Vagina (tissue), 2 donors: ENCODE results near the gene STK39. TPM values are rescaled to one million over a fixed set of nuclear protein-coding genes. Genes with fewer than 3 reads are reported as not detected.

Experiments used
- DNase-seq, 2 donors: peaks; one replicate each; pipeline ENCODE4 v3.0.0-alpha.2; 2017; ENCODE audit errors: extremely low spot score in 2 of 2
- H3K27ac ChIP-seq: fragments of 200-600 bp; sonication (generic); one replicate; pipeline ENCODE4 v1.5.1; 2019
- H3K27me3 ChIP-seq: fragments of 200-600 bp; sonication (generic); one replicate; pipeline ENCODE4 v1.5.1; 2019
- H3K36me3 ChIP-seq, 2 donors: fragments of 200-600 bp; sonication (generic); one replicate each; pipeline ENCODE4 v1.5.1; 2017 to 2019
- H3K4me1 ChIP-seq: fragments of 200-600 bp; sonication (generic); one replicate; pipeline ENCODE4 v1.5.1; 2019
- H3K4me3 ChIP-seq, 2 donors: fragments of 200-600 bp; sonication (generic); 1 replicate in 1 of 2; 2 replicates in 1 of 2; pipeline ENCODE4 v1.5.1; 2016 to 2019
- H3K9me3 ChIP-seq: fragments of 200-600 bp; sonication (generic); one replicate; pipeline ENCODE4 v1.5.1; 2019
- POLR2A ChIP-seq, 2 donors: fragments of 450-650 bp; IDR thresholded peaks; one replicate each; pipeline ENCODE4 v1.6.1; 2017; ENCODE audit warnings: antibody characterized with exemption in 2 of 2, mild to moderate bottlenecking in 2 of 2, moderate library complexity in 2 of 2
- POLR2AphosphoS5 ChIP-seq, 2 donors: sonication (generic); formaldehyde crosslinking; IDR thresholded peaks; one replicate each; pipeline ENCODE4 v1.9.0; 2017; ENCODE audit warnings: antibody characterized with exemption in 2 of 2, mild to moderate bottlenecking in 2 of 2, low read depth in 1 of 2; ENCODE audit not compliant: insufficient read depth in 1 of 2
- intact Hi-C: fragments of 100-400 bp; cut with DNase I; formaldehyde crosslinking; loops from one replicate; pipeline ENCODE4 v1.15.1; 2023
- total RNA-seq: library from RNA; depleted of rRNA; stranded (reverse); fragments of >200 nt; gene quantifications from one replicate; pipeline ENCODE4 v1.2.3, GENCODE V29; 2016
- TF ChIP-seq, protein P1 (sequence below), 3 experiments: fragments of 450-650 bp in 2 of 3; fragments of 200-600 bp in 1 of 3; sonication (generic) in 1 of 3; IDR thresholded peaks; one replicate each; pipeline ENCODE4 v1.5.1; 2017 to 2019; ENCODE audit warnings: antibody characterized with exemption in 3 of 3, mild to moderate bottlenecking in 2 of 3, moderate library complexity in 2 of 3

STK39 gene
- total RNA-seq, 1 donor from 2014 or later = 15.5 TPM

- no peak overlapping the region for H3K4me3 ChIP-seq
- no peaks in the 10 kb centered on the region for H3K27me3 ChIP-seq
- peaks cover 7% of the 10 kb centered on the region for H3K4me1 ChIP-seq
- H3K9me3 ChIP-seq = no peaks in the 10 kb centered on the region
- DNase-seq = no peak
- intact Hi-C loops = no loop called here
- no peak for TF ChIP-seq POLR2A (IDR thresholded peaks at IDR 0.05)
- TF ChIP-seq, protein P1, sequence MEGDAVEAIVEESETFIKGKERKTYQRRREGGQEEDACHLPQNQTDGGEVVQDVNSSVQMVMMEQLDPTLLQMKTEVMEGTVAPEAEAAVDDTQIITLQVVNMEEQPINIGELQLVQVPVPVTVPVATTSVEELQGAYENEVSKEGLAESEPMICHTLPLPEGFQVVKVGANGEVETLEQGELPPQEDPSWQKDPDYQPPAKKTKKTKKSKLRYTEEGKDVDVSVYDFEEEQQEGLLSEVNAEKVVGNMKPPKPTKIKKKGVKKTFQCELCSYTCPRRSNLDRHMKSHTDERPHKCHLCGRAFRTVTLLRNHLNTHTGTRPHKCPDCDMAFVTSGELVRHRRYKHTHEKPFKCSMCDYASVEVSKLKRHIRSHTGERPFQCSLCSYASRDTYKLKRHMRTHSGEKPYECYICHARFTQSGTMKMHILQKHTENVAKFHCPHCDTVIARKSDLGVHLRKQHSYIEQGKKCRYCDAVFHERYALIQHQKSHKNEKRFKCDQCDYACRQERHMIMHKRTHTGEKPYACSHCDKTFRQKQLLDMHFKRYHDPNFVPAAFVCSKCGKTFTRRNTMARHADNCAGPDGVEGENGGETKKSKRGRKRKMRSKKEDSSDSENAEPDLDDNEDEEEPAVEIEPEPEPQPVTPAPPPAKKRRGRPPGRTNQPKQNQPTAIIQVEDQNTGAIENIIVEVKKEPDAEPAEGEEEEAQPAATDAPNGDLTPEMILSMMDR (IDR thresholded peaks at IDR 0.05) = no peak
- TF ChIP-seq POLR2AphosphoS5 (IDR thresholded peaks at IDR 0.05; ENCODE audit: insufficient read depth in 1 of 2, low read depth in 1 of 2) = no peak
- H3K36me3 ChIP-seq = peaks cover 0 to 3% of the 10 kb centered on the region in 2 donors
- H3K27ac ChIP-seq = no peak overlapping the region
Observed at GRCh38 chr2:168114040-168114439, 133.4 kb downstream of the STK39 start.

- Histone ChIP-seq H3K9me3 (no peaks in the 10 kb centered on the region), H3K36me3 (no peaks in the 10 kb centered on the region), H3K4me1 (no peaks in the 10 kb centered on the region), H3K27me3 (no peaks in the 10 kb centered on the region), H3K4me3 (no peak overlapping the region), H3K27ac (no peak overlapping the region)
- intact Hi-C loops = no loop called here
- TF ChIP-seq POLR2AphosphoS5 (IDR thresholded peaks at IDR 0.05; ENCODE audit: insufficient read depth in 1 of 2, low read depth in 1 of 2) (no peak), POLR2A (IDR thresholded peaks at IDR 0.05) (no peak)
- TF ChIP-seq, protein P1 (IDR thresholded peaks at IDR 0.05) = no peak
- DNase-seq = no peak
Observed at GRCh38 chr2:168107322-168107721, 140.1 kb downstream of the STK39 start.

GRCh38 chr2:168105127-168105683, 142.2 kb downstream of the STK39 start:
- Histone ChIP-seq H3K9me3 (no peaks in the 10 kb centered on the region), H3K4me3 (no peak overlapping the region), H3K27me3 (no peaks in the 10 kb centered on the region), H3K27ac (no peak overlapping the region), H3K4me1 (no peaks in the 10 kb centered on the region), H3K36me3 (no peaks in the 10 kb centered on the region)
- DNase-seq = no peak
- no peak for TF ChIP-seq POLR2AphosphoS5 (IDR thresholded peaks at IDR 0.05; ENCODE audit: insufficient read depth in 1 of 2, low read depth in 1 of 2)
- intact Hi-C loops = no loop called here

GRCh38 chr2:168097431-168097830, 150.0 kb downstream of the STK39 start:
- TF ChIP-seq, protein P1 (IDR thresholded peaks at IDR 0.05) = no peak
- TF ChIP-seq POLR2AphosphoS5 (IDR thresholded peaks at IDR 0.05; ENCODE audit: insufficient read depth in 1 of 2, low read depth in 1 of 2) (no peak), POLR2A (IDR thresholded peaks at IDR 0.05) (no peak)
- no peaks in the 10 kb centered on the region for H3K9me3 ChIP-seq
- H3K27me3 ChIP-seq = no peaks in the 10 kb centered on the region
- no peak overlapping the region for H3K4me3 ChIP-seq
- H3K4me1 ChIP-seq = no peaks in the 10 kb centered on the region
- DNase-seq = no peak
- no peak overlapping the region for H3K27ac ChIP-seq
- intact Hi-C loops = no loop called here
- no peaks in the 10 kb centered on the region for H3K36me3 ChIP-seq

DNA sequence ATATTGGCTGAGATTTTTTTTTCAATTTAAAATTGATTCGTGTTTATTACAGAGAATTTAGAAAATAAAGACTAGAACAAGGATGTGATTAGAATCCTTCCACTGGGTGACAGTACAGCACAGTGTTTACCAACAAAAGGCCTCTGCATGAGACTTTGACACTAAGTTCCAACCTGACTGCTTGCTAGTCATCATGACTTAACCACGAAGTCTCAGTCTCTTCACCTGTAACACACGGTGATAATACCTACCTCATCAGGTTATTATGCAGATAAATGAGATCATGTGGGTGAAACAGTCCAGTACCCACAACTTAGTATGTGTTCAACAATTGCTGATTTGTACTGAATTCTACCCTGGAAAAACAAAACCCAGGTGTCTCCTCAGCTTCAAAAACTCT, 151.2 kb downstream of the STK39 start:
- H3K9me3 ChIP-seq = no peaks in the 10 kb centered on the region
- intact Hi-C loops = no loop called here
- no peaks in the 10 kb centered on the region for H3K4me1 ChIP-seq
- TF ChIP-seq POLR2A (IDR thresholded peaks at IDR 0.05) (no peak), POLR2AphosphoS5 (IDR thresholded peaks at IDR 0.05; ENCODE audit: insufficient read depth in 1 of 2, low read depth in 1 of 2) (no peak)
- H3K27me3 ChIP-seq = no peaks in the 10 kb centered on the region
- no peak overlapping the region for H3K27ac ChIP-seq
- H3K36me3 ChIP-seq = no peaks in the 10 kb centered on the region
- no peak overlapping the region for H3K4me3 ChIP-seq
- DNase-seq = no peak

DNA sequence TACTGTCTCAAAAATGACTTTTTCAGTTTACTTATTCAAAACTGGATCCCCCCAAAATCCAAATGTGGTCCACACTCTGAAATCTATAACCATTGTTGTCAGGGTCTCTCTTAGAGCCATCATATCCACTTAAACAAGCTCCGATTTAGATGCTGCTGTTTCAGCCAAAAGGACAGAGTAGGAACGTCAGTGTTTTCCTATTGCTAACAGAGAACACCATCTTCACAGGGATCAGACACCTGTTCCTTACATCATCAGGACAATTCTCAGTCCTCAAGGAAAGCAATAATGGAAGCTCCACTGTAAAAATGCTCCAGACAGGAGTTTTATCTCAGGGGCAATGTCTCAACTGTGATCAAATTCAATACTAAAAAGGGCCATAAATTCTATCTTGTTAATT, 155.4 kb downstream of the STK39 start:
- intact Hi-C loops = no loop called here
- no peak for TF ChIP-seq POLR2AphosphoS5 (IDR thresholded peaks at IDR 0.05; ENCODE audit: insufficient read depth in 1 of 2, low read depth in 1 of 2)
- TF ChIP-seq, protein P1 (IDR thresholded peaks at IDR 0.05) = no peak
- TF ChIP-seq POLR2A (IDR thresholded peaks at IDR 0.05) = no peak

More for the DNA sequence above, 155.4 kb downstream of the STK39 start:
- Histone ChIP-seq H3K36me3 (no peaks in the 10 kb centered on the region), H3K27ac (no peak overlapping the region), H3K4me3 (no peak overlapping the region), H3K27me3 (no peaks in the 10 kb centered on the region), H3K4me1 (no peaks in the 10 kb centered on the region), H3K9me3 (no peaks in the 10 kb centered on the region)
- no peak for DNase-seq
